NB4 (cell line): ENCODE measurements around the gene IL16.

Experiments
- POLR2A ChIP-seq: IDR thresholded peaks from 2 replicates; pipeline ENCODE4 v1.6.1; 2011; ENCODE audit warnings: mild to moderate bottlenecking; ENCODE audit not compliant: insufficient read length; ENCODE audit errors: extremely low read depth
- TF ChIP-seq, protein P1 (sequence below): IDR thresholded peaks from 2 replicates; pipeline ENCODE4 v1.6.1; 2011; ENCODE audit warnings: low read depth, low read length
- TF ChIP-seq, protein P2 (sequence below): IDR thresholded peaks from one replicate; pipeline ENCODE4 v1.5.1; 2012; ENCODE audit warnings: low read depth, low read length

DNA sequence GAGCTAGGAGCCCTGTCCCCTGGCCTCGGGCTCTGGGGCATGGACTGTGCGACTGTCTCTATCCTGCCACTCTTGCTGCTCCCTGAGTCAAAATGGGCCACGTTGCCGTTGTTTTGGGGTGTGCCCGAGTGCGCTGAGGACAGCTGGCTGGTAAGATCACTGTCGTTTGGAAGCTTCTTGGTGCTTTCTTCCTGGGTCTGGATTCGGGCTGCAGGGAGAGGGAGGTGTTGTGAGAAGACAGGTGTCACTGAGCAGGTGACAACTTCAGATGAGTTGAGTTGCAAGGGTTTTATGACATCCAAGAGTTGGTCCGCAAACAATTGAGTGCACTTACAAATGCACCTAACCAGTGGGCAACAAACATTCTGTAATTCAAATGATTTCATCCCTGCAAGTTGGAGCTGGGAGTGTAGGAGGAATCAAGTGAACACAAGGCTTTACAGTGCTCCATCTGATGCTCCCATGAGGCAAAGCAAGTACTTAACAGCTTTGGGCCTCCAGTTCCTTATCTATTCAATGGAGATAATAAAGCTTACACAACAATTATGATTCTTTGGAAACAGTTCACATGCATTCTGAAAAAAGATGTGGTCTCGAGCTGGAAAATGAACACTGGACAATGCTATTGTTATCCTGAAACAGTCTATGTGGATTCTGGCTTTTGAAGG, 138.2 kb downstream of the IL16 start:
- TF ChIP-seq, protein P1, sequence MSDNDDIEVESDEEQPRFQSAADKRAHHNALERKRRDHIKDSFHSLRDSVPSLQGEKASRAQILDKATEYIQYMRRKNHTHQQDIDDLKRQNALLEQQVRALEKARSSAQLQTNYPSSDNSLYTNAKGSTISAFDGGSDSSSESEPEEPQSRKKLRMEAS, result no peak
- no peak for TF ChIP-seq POLR2A
- TF ChIP-seq, protein P2, sequence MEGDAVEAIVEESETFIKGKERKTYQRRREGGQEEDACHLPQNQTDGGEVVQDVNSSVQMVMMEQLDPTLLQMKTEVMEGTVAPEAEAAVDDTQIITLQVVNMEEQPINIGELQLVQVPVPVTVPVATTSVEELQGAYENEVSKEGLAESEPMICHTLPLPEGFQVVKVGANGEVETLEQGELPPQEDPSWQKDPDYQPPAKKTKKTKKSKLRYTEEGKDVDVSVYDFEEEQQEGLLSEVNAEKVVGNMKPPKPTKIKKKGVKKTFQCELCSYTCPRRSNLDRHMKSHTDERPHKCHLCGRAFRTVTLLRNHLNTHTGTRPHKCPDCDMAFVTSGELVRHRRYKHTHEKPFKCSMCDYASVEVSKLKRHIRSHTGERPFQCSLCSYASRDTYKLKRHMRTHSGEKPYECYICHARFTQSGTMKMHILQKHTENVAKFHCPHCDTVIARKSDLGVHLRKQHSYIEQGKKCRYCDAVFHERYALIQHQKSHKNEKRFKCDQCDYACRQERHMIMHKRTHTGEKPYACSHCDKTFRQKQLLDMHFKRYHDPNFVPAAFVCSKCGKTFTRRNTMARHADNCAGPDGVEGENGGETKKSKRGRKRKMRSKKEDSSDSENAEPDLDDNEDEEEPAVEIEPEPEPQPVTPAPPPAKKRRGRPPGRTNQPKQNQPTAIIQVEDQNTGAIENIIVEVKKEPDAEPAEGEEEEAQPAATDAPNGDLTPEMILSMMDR, result no peak
